Type B pancreatic cell (in vitro differentiated cells): ENCODE measurements around the gene LYRM4. TPM values are rescaled to one million over a fixed set of nuclear protein-coding genes. Genes with fewer than 3 reads are reported as not detected.

ENCODE experiments used
- DNase-seq: peaks from one replicate; pipeline ENCODE4 v3.0.0; 2021; ENCODE audit warnings: mixed read lengths; ENCODE audit not compliant: unreplicated experiment; ENCODE audit errors: extremely low spot score
- H3K27ac Mint-ChIP-seq: 2 replicates; pipeline ENCODE4 v1.8.0; 2021; ENCODE audit warnings: mild to moderate bottlenecking, mixed read lengths
- H3K27me3 Mint-ChIP-seq: 2 replicates; pipeline ENCODE4 v1.8.0; 2021; ENCODE audit warnings: mixed read lengths
- H3K36me3 Mint-ChIP-seq: 2 replicates; pipeline ENCODE4 v1.8.0; 2021; ENCODE audit warnings: mixed read lengths
- H3K4me1 Mint-ChIP-seq: one replicate; pipeline ENCODE4 v1.8.0; 2021; ENCODE audit warnings: mixed read lengths; ENCODE audit not compliant: unreplicated experiment
- H3K4me3 Mint-ChIP-seq: 2 replicates; pipeline ENCODE4 v1.8.0; 2021; ENCODE audit warnings: mild to moderate bottlenecking, mixed read lengths
- H3K9me3 Mint-ChIP-seq: 2 replicates; pipeline ENCODE4 v1.8.0; 2021; ENCODE audit warnings: mixed read lengths
- CTCF ChIP-seq: fragments of 200-600 bp; sonication (generic); conservative IDR thresholded peaks from 2 replicates; pipeline ENCODE4 v1.5.0; 2021; ENCODE audit warnings: antibody characterized with exemption, mild to moderate bottlenecking
- total RNA-seq: library from RNA; stranded (reverse); gene quantifications from 2 replicates; pipeline ENCODE4 v1.2.1, GENCODE V29; 2021; ENCODE audit warnings: low replicate concordance

The LYRM4 gene
- total RNA-seq, 1 donor from 2014 or later = 39.5 TPM

GRCh38 chr6:5081182-5081581 is 179.6 kb downstream of the LYRM4 start:
- no peak overlapping the region for H3K27ac Mint-ChIP-seq

GRCh38 chr6:5080574-5080973 is 180.2 kb downstream of the LYRM4 start:
- H3K27ac Mint-ChIP-seq = no peak overlapping the region
- peaks cover 6% of the 10 kb centered on the region for H3K4me1 Mint-ChIP-seq
- DNase-seq = no peak
- TF ChIP-seq CTCF = no peak
- peaks cover 24% of the 10 kb centered on the region for H3K27me3 Mint-ChIP-seq
- no peak overlapping the region for H3K4me3 Mint-ChIP-seq
- peaks cover 6% of the 10 kb centered on the region for H3K36me3 Mint-ChIP-seq
- H3K9me3 Mint-ChIP-seq = peaks cover 6% of the 10 kb centered on the region

More at GRCh38 chr6:5081182-5081581, 179.6 kb downstream of the LYRM4 start:
- Mint-ChIP-seq H3K27me3 (peaks cover 24% of the 10 kb centered on the region), H3K9me3 (peaks cover 6% of the 10 kb centered on the region), H3K36me3 (peaks cover 6% of the 10 kb centered on the region), H3K4me3 (no peak overlapping the region), H3K4me1 (peaks cover 6% of the 10 kb centered on the region)
- no peak for DNase-seq
- TF ChIP-seq CTCF = no peak

GRCh38 chr6:5079692-5080091 is 181.1 kb downstream of the LYRM4 start:
- TF ChIP-seq CTCF = no peak
- Mint-ChIP-seq H3K36me3 (peaks cover 8% of the 10 kb centered on the region), H3K27ac (no peak overlapping the region), H3K4me1 (peaks cover 6% of the 10 kb centered on the region), H3K27me3 (peaks cover 22% of the 10 kb centered on the region), H3K4me3 (no peak overlapping the region), H3K9me3 (peaks cover 14% of the 10 kb centered on the region)
- DNase-seq = no peak

GRCh38 chr6:5078121-5078669 is 182.6 kb downstream of the LYRM4 start:
- TF ChIP-seq CTCF = no peak
- Mint-ChIP-seq H3K4me1 (peaks cover 6% of the 10 kb centered on the region), H3K9me3 (peaks cover 14% of the 10 kb centered on the region), H3K36me3 (peaks cover 10% of the 10 kb centered on the region), H3K4me3 (no peak overlapping the region), H3K27me3 (peaks cover 12% of the 10 kb centered on the region), H3K27ac (no peak overlapping the region)
- no peak for DNase-seq

GRCh38 chr6:5076931-5077330 is 183.8 kb downstream of the LYRM4 start:
- Mint-ChIP-seq H3K27ac (no peak overlapping the region), H3K4me3 (no peak overlapping the region), H3K4me1 (no peaks in the 10 kb centered on the region), H3K36me3 (peaks cover 5% of the 10 kb centered on the region), H3K27me3 (peaks cover 3% of the 10 kb centered on the region), H3K9me3 (peaks cover 9% of the 10 kb centered on the region)
- TF ChIP-seq CTCF = no peak
- DNase-seq = no peak

GRCh38 chr6:5073992-5074391 is 186.8 kb downstream of the LYRM4 start:
- Mint-ChIP-seq H3K27ac (no peak overlapping the region), H3K4me1 (no peaks in the 10 kb centered on the region), H3K36me3 (peaks cover 5% of the 10 kb centered on the region), H3K9me3 (peaks cover 9% of the 10 kb centered on the region), H3K4me3 (no peak overlapping the region), H3K27me3 (no peaks in the 10 kb centered on the region)
- TF ChIP-seq CTCF = no peak
- no peak for DNase-seq
